Activated T-helper 9 cell treated with anti-CD3 and anti-CD28 coated beads, Interleukin-2, amount 50 U/mL, for 16 hours (primary cell): ENCODE measurements around the gene LPP.

Experiments
- DNase-seq: peaks from one replicate; pipeline ENCODE4 v3.0.0-alpha.2; 2020; ENCODE audit warnings: low read depth

LPP gene

GRCh38 chr3:188752850-188753249, 598.9 kb downstream of the LPP start:
- no peak for DNase-seq

GRCh38 chr3:188754267-188754666, 600.3 kb downstream of the LPP start:
- no peak for DNase-seq

DNA sequence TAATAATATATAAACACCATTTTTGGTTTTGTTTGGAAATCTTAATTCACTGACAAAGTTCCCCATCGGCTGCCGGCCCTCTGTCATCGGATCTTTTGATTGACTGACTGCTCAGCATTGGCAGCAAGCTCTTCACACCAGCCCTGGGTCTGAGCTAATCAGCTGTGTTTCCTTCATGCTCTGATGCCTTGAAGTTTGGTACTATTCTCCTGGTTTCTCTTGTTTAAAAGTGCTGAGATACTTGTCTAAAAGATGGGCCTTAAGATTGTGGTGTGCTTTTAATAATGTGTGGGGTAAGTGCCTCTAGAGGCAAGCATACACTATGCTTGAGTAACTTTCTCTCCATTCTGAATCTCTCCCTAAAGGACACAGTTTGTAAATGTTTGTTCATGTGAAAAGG, 602.3 kb downstream of the LPP start:
- DNase-seq, result no peak

DNA sequence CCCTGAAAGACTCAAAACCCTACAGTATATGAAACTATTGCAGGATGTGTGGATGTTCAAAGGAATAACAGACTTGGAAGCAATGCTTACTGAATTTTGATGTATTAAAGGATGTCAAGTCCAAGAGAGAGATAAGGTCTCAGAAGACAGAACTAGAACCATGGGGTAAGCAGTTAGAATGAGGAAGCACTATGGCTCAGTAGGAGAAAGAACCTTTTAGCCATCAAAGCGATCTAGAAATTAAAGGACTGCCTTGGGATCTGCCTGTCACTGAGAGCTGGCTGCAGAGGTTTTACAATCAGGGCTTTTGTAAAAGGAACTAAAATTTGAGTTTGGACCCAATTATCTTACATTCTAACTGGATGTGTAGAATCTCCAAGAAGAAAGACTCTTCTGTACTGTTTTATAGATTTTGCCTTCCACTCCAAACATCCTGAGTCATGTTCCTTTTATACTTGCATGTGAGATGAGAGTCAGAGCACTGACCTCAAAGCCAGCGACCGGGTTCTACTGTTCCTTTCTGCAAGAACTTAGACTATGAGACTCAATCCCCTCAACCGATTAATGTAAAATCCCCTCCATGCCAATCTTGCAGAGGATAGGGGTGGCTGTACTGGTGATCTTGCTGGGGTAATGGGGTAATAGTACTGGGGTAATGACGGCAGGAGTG, 605.5 kb downstream of the LPP start:
- no peak for DNase-seq

GRCh38 chr3:188760408-188760807, 606.5 kb downstream of the LPP start:
- DNase-seq, result no peak

DNA sequence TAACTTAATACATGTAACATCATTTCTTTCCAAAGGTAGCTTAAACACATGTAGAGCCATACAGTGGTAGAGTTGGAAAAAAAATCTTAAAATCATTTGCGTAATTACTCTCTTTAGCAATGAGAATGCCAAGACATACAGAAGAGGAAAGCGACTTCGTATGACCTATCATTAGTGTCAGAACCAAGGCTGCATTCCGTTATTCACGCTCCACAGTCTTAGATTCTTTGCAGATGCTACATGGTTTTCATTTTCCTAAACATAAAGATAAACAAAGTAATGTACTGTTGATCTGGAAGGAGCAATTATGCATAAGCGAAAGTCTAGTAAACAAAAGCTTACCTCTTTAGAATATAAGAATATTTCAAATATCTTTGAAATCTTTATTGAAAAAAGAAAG, 607.5 kb downstream of the LPP start:
- no peak for DNase-seq

- DNase-seq, result no peak
Measured at GRCh38 chr3:188761964-188762363, 608.0 kb downstream of the LPP start.

- no peak for DNase-seq
Measured at GRCh38 chr3:188764609-188765008, 610.7 kb downstream of the LPP start.

DNA sequence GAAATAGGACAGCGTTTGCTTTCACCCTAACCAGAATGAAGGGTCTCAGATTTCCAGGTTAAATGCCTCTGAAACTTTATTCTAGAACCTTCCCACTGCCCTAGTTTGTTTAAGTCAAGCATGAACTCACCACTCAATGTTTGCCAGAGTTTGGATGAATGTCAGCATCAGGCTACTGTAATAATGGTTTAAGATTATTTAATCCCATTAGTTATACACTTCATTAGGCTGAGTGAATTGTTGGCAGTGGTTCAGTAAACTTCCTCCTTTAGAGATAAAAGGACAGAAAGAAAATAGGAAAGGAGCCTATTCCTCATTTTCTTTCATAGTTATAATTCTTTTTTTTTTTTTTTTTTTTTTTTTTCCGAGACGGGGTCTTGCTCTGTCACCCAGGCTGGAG, 615.9 kb downstream of the LPP start:
- DNase-seq, result no peak

DNA sequence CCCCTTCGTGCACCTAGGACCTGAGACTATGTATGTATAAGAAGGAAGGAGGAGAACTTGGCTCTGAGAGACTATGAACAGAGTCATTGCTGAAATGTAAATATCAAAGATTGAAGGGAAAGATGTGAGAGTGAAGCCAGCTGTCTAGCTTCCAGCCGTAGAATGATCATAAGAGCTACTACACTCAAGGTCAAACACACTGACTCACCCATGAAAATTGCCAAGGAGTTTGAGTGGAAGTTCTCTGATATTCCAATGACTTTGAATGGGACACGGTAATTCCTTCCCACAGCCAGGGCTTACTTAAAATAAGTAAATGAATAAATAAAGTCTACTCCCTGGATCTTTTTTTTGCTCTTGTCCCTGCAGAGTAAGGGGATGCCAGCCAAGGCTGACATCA, 618.9 kb downstream of the LPP start:
- no peak for DNase-seq

DNA sequence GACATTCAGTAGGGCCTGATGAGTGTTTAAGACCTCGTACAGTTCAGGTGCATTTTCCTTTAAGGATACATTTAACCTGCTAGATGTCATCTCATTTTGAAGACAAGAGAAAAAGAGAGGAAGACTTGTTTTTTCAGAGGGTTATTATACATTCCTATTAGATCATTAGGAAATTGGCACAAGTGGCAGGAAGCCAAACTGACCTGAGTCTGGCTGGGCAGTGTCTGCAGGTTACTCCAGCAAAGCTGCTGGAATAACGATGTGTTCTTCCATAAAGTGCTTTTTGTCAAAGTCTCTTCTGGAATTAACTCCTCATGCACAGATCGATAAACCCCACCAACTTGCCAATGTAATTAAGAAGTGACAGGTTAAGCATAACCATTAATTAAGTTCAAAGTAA, 621.5 kb downstream of the LPP start:
- no peak for DNase-seq

DNA sequence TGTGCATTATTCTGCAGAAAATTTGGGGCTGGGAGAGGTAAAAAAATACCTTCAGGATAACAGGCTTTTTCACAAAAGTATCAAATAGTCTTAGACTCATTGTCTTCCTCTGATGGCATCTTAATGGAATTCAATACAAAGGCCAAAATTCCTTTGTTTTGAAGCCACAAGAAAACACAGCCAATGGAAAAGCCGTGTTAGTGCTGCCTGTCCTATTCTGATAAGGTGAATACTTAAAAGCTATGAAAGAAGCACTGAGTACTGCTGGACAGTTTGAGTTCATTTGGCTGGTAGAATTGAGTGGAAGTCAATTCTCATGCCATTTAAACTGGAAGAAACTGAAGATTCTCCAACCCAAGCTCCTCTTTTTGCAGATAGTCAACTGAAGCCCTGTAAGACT, 622.5 kb downstream of the LPP start:
- no peak for DNase-seq

- no peak for DNase-seq
Measured at GRCh38 chr3:188778091-188778852, 624.3 kb downstream of the LPP start.

- DNase-seq, result no peak
Measured at GRCh38 chr3:188779281-188779980, 625.5 kb downstream of the LPP start.

- DNase-seq, result no peak
Measured at GRCh38 chr3:188780193-188781147, 626.5 kb downstream of the LPP start.

DNA sequence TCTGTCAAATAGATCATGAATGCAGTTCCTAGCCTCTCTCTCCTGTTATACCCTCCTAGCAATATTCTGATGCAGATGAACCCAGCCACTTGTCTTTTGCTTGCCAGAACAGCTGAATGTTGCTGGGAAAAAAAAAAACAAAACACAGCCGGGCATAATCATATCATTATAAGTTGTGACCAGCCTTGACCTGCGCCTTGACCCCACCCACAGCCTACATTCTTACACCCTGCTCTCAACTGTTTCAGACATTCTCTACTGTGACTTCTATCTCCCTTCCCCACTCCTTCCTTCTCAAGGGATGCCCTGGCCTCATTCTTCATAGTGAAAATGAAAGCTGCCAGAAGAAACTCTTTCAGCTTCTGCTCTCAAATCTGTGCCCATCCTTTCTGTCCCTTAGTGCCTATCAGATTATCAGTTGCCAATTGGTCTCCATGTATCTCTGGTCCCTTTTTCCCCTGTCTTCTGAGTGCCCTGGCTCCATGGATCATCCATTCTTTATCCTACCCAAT, 628.7 kb downstream of the LPP start:
- DNase-seq, result no peak

- no peak for DNase-seq
Measured at GRCh38 chr3:188786424-188786823, 632.5 kb downstream of the LPP start.

- peak; percentile 55 for DNase-seq
Measured at GRCh38 chr3:188788621-188789081, 634.7 kb downstream of the LPP start.

- DNase-seq, result no peak
Measured at GRCh38 chr3:188789251-188789650, 635.3 kb downstream of the LPP start.

DNA sequence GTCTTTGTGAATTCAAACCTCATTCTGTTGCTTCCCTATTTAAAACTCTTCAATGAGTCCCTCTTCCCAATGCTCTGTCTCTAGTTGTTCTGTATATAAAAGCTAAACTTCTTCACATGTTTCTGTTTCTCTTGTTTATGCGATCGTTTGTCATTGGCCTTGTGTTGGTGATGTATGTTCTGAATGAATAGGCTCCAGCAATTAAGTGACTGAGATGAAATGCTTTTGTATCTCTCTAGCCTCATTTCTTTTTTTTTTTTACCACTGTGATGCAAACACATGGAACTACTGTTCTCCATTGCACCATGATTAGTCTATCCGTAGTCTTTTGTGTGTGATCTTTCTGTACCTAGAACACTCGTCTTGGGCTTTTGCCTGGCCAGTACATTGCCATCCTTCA, 637.4 kb downstream of the LPP start:
- no peak for DNase-seq

DNA sequence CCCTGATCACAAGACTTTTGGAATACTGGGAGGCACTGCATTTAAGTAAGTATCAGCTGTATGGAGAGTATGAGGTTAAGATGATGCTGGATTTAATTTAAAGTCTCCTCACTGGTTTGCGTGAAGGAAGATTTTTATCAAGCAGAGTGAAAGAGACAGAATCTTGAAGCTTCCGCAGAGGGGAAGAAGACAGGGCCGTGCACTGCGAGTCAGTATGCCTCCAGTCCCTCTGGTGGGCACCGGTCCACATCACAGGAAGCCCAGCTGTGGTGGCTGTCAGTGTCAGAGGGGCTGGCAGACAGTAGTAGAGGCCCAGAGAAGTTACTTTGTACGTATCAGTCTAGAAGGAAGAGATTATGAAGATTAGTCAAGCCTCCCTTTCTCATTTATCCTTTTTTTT, 638.8 kb downstream of the LPP start:
- no peak for DNase-seq

GRCh38 chr3:188796122-188796631, 642.2 kb downstream of the LPP start:
- no peak for DNase-seq
